ENCODE measurements around the gene MYH8. TPM values are rescaled to one million over a fixed set of nuclear protein-coding genes. Genes with fewer than 3 reads are reported as not detected.

MYH8 gene
- total and polyA plus RNA-seq, 4 donors = 0.03 TPM; not detected in 3

DNA sequence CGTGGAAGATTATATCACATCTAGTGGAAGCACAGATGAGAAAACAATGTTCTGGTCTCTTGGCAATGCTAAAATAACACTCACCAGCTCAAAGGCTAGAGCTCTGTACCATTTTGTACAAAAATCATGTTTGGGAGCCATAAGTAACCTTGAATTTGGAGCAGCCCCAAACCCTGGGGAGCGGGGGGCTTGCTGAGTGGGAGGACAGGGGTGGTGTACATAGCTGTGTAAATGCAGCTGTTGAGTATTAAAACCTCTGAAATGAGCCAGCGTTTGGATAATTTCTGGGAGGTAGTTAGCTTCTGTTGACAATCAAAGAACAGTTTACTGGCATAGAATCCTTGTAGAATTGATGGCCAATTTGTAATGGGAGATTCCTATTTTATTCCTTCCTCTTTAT, 4.3 kb downstream of the MYH8 start:
- Histone ChIP-seq H3K36me3 (ENCODE audit: control insufficient read depth in 4 of 4, insufficient read depth in 4 of 4, low read length in 4 of 4) (no peaks in the 10 kb centered on the region), H3K9ac (ENCODE audit: insufficient read depth in 1 of 2, low read length in 2 of 2) (no peak overlapping the region), H3K9me3 (ENCODE audit: control insufficient read depth in 4 of 4, insufficient read depth in 3 of 4, low read length in 3 of 4) (no peaks in the 10 kb centered on the region), H3K27me3 (ENCODE audit: control insufficient read depth in 3 of 3, insufficient read depth in 3 of 3, low read length in 2 of 3) (no peaks in the 10 kb centered on the region), H3K4me1 (ENCODE audit: control insufficient read depth in 5 of 5, insufficient read depth in 5 of 5, low read length in 5 of 5) (peaks cover 0 to 8% (median 0%) of the 10 kb centered on the region in 5 donors), H3K27ac (ENCODE audit: low read depth in 1 of 2, low read length in 1 of 2) (no peak overlapping the region), H3K4me3 (no peak overlapping the region)
- TF ChIP-seq, protein P1, sequence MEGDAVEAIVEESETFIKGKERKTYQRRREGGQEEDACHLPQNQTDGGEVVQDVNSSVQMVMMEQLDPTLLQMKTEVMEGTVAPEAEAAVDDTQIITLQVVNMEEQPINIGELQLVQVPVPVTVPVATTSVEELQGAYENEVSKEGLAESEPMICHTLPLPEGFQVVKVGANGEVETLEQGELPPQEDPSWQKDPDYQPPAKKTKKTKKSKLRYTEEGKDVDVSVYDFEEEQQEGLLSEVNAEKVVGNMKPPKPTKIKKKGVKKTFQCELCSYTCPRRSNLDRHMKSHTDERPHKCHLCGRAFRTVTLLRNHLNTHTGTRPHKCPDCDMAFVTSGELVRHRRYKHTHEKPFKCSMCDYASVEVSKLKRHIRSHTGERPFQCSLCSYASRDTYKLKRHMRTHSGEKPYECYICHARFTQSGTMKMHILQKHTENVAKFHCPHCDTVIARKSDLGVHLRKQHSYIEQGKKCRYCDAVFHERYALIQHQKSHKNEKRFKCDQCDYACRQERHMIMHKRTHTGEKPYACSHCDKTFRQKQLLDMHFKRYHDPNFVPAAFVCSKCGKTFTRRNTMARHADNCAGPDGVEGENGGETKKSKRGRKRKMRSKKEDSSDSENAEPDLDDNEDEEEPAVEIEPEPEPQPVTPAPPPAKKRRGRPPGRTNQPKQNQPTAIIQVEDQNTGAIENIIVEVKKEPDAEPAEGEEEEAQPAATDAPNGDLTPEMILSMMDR (IDR thresholded peaks at IDR 0.05; ENCODE audit: control extremely low read depth, extremely low read depth) = no peak
- DNase-seq (peak; percentile 15 to 37 (median 29)), ATAC-seq (ENCODE audit: insufficient read depth, low FRiP score) (no peak)
- 67 to 81% methylated on average over 3 of the region's 3 CpGs for WGBS, 2 donors

DNA sequence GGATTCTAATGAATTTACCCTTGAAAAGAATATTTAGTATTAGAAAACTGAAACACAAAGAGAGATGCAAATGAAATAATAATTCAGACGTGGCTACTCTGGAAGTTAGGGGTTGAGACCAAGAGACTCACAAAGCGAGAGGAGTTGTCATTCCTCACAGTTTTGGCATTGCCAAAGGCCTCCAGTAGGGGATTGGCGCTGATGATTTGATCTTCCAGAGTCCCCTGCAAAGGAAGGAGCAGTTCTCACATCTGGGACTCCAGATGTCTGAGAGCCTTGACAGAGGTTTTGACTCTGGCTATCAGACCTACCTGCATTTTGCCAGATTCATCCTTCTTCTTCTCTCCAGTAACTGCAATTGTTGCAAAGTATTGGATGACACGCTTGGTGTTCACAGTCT, 6.6 kb downstream of the MYH8 start:
- peaks cover 0 to 8% (median 0%) of the 10 kb centered on the region in 5 donors for H3K4me1 ChIP-seq (ENCODE audit: control insufficient read depth in 5 of 5, insufficient read depth in 5 of 5, low read length in 5 of 5)
- ATAC-seq (ENCODE audit: insufficient read depth, low FRiP score) = no peak

DNA sequence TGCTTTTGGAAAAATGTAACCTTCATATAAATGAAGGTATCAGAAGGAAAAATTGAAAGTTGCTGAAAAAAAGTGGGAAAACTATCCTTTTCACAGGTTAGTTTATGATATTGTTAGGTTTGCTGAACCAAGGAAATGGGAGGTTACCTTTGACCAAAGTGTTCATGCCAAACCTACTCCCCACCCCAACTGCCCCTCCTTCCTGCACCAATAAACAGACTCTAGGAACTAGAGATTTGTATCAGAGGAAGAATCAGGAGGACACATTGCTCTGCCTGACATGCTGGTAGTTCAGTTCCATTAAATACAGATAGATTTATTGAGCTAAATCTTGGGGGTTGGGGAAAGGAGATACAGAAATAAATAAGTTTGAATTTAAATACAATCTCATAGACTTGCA, 18.2 kb downstream of the MYH8 start:
- Histone ChIP-seq H3K9me3 (ENCODE audit: control insufficient read depth in 4 of 4, insufficient read depth in 3 of 4, low read length in 3 of 4) (no peaks in the 10 kb centered on the region), H3K27ac (ENCODE audit: low read depth in 1 of 2, low read length in 1 of 2) (no peak overlapping the region), H3K4me1 (ENCODE audit: control insufficient read depth in 5 of 5, insufficient read depth in 5 of 5, low read length in 5 of 5) (no peaks in the 10 kb centered on the region), H3K9ac (ENCODE audit: insufficient read depth in 1 of 2, low read length in 2 of 2) (no peak overlapping the region), H3K4me3 (no peak overlapping the region), H3K27me3 (ENCODE audit: control insufficient read depth in 3 of 3, insufficient read depth in 3 of 3, low read length in 2 of 3) (peaks cover 0 to 6% (median 0%) of the 10 kb centered on the region in 3 donors), H3K36me3 (ENCODE audit: control insufficient read depth in 4 of 4, insufficient read depth in 4 of 4, low read length in 4 of 4) (no peaks in the 10 kb centered on the region)
- ATAC-seq (ENCODE audit: insufficient read depth, low FRiP score) (no peak), DNase-seq (no peak)
- TF ChIP-seq, protein P1 (IDR thresholded peaks at IDR 0.05; ENCODE audit: control extremely low read depth, extremely low read depth) = no peak

More for the DNA sequence above, 6.6 kb downstream of the MYH8 start:
- Histone ChIP-seq H3K27me3 (ENCODE audit: control insufficient read depth in 3 of 3, insufficient read depth in 3 of 3, low read length in 2 of 3) (no peaks in the 10 kb centered on the region), H3K4me3 (no peak overlapping the region), H3K36me3 (ENCODE audit: control insufficient read depth in 4 of 4, insufficient read depth in 4 of 4, low read length in 4 of 4) (no peaks in the 10 kb centered on the region), H3K9me3 (ENCODE audit: control insufficient read depth in 4 of 4, insufficient read depth in 3 of 4, low read length in 3 of 4) (no peaks in the 10 kb centered on the region), H3K27ac (ENCODE audit: low read depth in 1 of 2, low read length in 1 of 2) (no peak overlapping the region), H3K9ac (ENCODE audit: insufficient read depth in 1 of 2, low read length in 2 of 2) (no peak overlapping the region)
- no peak for DNase-seq
- TF ChIP-seq, protein P1 (IDR thresholded peaks at IDR 0.05; ENCODE audit: control extremely low read depth, extremely low read depth) = no peak
- 79 to 81% methylated on average over 4 of the region's 4 CpGs for WGBS, 2 donors

DNA sequence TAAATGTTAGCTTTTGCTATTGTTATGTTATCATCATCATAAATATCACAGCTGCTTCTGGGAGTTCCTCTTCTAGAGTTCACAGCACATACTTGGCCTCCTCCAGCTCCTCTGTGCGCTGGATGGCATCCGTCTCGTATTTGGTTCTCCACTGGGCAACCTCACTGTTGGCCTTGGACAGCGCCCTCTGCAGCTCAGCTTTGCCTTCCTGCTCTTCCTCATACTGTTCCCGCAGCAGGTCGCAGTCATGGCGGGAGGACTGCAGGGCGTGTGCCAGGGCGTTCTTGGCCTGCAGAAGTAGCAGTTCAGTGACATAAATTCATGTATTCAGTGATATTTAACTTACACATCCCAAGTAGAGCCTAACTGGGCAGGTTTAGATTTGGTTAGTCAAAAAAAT, 23.4 kb downstream of the MYH8 start:
- Histone ChIP-seq H3K4me1 (ENCODE audit: control insufficient read depth in 5 of 5, insufficient read depth in 5 of 5, low read length in 5 of 5) (no peaks in the 10 kb centered on the region), H3K27me3 (ENCODE audit: control insufficient read depth in 3 of 3, insufficient read depth in 3 of 3, low read length in 2 of 3) (peaks cover 0 to 6% (median 0%) of the 10 kb centered on the region in 3 donors), H3K27ac (ENCODE audit: low read depth in 1 of 2, low read length in 1 of 2) (no peak overlapping the region), H3K9me3 (ENCODE audit: control insufficient read depth in 4 of 4, insufficient read depth in 3 of 4, low read length in 3 of 4) (no peaks in the 10 kb centered on the region), H3K36me3 (ENCODE audit: control insufficient read depth in 4 of 4, insufficient read depth in 4 of 4, low read length in 4 of 4) (no peaks in the 10 kb centered on the region), H3K4me3 (no peak overlapping the region), H3K9ac (ENCODE audit: insufficient read depth in 1 of 2, low read length in 2 of 2) (no peak overlapping the region)
- ATAC-seq (ENCODE audit: insufficient read depth, low FRiP score) (no peak), DNase-seq (no peak)
- 84 to 86% methylated on average over 9 of the region's 9 CpGs for WGBS, 2 donors
- TF ChIP-seq, protein P1 (IDR thresholded peaks at IDR 0.05; ENCODE audit: control extremely low read depth, extremely low read depth) = no peak

Data from lung (tissue), 12 donors.